Measurements from ENCODE around the gene RAB1B. TPM values are rescaled to one million over a fixed set of nuclear protein-coding genes. Genes with fewer than 3 reads are reported as not detected.
A peak's percentile ranks its signal among the peaks of the same experiment; 100 is the strongest.
"Not testable (repeated sequence)": the region's sequence is repeated elsewhere in the genome, so short reads cannot be mapped to it uniquely, and the experiment has no call there.

Gene RAB1B
- total RNA-seq, 2 donors from 2014 or later = 138 to 153 TPM

DNA sequence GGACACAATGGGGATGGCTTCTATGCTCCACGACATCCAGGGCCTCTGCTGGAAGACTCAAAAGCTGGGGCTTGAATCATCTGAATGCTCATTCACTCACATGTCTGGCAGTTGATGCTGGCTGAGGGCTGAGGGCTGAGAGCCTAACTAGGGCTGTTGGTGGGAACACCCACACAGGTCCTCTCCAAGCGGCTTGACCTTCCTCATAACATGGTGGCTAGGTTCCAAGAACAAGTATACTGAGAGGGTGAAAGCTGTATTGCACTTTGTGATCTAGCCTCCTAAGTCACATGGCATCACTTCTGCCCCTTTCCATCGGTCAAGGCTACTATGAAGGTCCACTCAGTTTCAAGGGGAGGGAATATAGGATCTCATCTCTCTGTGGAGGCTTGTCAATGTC is 30.7 kb downstream of the RAB1B start:
- Mint-ChIP-seq H3K9me3 (no peaks in the 10 kb centered on the region), H3K36me3 (no peaks in the 10 kb centered on the region)
- no peak for ATAC-seq

DNA sequence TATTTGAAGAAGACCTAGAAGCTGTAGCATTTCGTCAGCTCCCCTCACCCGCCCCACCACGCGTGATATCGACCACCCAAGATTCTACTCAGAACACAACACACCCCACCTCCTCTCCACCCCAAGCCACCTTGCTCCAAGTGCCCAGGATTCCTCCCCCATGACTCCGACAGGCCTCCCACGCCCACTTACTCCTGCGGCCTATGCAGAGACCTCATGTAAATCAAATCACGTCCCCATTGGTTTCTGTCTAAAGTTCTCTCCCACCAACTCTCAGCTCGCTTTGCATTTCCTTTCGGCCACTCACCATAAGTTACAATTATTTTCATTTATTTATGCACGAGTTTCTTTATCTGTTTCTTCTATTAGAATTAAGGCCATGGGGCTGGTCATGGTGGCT is 34.2 kb downstream of the RAB1B start:
- no peak overlapping the region for H3K27ac Mint-ChIP-seq
- no peak for ATAC-seq
- H3K9me3 Mint-ChIP-seq = no peaks in the 10 kb centered on the region
- no peaks in the 10 kb centered on the region for H3K36me3 Mint-ChIP-seq
- no peak for DNase-seq (ENCODE audit: low spot score in 2 of 2)

More for the DNA sequence above, 30.7 kb downstream of the RAB1B start:
- no peak overlapping the region for H3K27ac Mint-ChIP-seq
- DNase-seq (ENCODE audit: low spot score in 2 of 2) = no peak

DNA sequence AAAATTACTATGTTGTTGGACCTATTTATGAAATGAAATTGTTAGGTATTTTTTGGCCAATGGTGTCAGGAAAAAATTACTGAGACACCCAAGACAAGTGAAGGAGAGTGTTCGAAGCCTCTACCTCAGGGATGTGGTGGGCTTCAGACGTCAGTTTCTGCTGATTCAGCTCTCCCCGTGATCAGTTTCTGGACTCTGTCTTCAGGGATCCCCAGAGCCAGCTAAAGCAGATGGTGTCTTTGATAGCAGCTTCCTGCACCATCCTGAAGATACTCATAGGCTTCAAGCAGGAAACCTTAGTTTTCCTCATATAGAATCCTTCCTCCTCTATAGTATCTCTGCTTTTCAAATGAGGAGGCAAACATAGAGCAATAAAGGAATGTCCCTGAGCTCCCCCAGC is 41.0 kb downstream of the RAB1B start:
- Mint-ChIP-seq H3K9me3 (no peaks in the 10 kb centered on the region), H3K27ac (no peak overlapping the region), H3K36me3 (no peaks in the 10 kb centered on the region)
- DNase-seq (ENCODE audit: low spot score in 2 of 2) (no peak), ATAC-seq (no peak)

DNA sequence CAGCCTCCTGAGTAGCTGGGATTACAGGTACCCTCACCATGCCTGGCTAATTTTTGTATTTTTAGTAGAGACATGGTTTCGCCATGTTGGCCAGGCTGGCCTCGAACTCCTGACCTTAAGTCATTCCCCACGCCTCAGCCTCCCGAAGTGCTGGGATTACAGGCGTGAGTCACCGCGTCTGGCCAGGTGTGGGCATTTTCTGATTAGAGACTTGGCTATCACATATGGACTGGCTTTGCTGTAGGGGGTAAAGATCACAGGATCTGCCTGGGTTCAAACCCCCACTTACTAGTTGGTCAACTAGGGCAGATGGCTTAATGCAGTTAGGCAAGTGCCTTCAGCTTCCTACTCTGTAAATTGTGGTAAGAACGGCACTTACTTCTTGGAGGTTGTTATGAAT is 41.9 kb downstream of the RAB1B start:
- DNase-seq (ENCODE audit: low spot score in 2 of 2) = no peak
- no peaks in the 10 kb centered on the region for H3K9me3 Mint-ChIP-seq
- no peak for ATAC-seq
- H3K36me3 Mint-ChIP-seq = no peaks in the 10 kb centered on the region
- no peak overlapping the region for H3K27ac Mint-ChIP-seq

DNA sequence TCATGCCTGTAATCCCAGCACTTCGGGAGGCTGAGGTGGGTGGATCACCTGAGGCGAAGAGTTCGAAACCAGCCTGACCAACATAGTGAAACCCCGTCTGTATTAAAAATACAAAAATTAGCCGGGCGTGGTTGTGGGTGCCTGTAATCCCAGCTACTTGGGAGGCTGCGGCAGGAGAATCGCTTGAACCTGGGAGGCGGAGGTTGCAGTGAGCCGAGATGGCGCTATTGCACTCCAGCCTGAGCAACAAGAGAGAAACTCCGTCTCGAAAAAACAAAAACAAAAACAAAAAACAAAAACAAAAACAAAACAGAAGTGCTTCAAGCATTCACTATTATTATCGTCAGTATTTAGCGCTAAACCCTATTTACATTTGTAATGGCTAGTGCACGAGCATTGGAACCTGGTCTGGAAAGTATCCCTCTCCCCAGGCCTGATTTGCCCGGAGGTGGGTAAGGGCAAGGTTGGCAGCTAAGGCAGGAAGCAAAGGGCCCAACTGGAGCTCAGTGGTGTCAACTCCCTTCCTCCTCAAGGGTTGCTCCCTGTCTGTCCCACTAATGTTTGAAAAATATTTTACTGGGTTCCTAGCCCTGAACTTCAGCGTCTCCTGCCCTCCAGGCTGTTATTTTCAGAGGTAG is 42.5 kb downstream of the RAB1B start:
- ATAC-seq; DNase-seq (ENCODE audit: low spot score in 2 of 2); H3K36me3 Mint-ChIP-seq; H3K27ac Mint-ChIP-seq; H3K9me3 Mint-ChIP-seq: not testable (repeated sequence)

DNA sequence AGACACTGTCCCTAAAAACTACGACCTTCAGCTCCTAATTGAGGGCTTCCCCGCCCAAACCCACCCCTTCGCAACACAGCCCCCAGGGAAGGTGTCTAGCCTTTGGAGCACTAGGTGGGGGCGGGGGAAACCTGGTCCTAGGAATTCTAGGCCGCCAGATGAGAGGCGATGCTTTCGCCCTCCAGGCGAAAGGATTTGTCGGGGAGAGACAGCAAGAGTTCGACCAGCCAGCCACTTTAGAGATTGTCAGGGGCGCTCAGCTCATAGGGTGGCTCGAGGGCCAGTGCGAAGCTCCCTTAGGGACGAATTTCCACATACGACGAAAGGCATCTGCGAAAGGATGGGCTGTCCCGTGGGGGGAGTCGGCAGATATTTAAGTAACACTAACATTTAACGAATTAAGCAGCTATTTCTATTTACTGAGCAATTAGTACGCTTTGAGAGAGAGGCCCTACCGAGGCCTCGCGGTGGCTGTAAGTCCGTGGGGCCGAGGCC is 43.1 kb downstream of the RAB1B start:
- Mint-ChIP-seq H3K9me3 (no peaks in the 10 kb centered on the region), H3K27ac (peak overlapping the region; percentile 77 to 89), H3K36me3 (no peaks in the 10 kb centered on the region)
- DNase-seq (ENCODE audit: low spot score in 2 of 2) (no peak), ATAC-seq (no peak)

DNA sequence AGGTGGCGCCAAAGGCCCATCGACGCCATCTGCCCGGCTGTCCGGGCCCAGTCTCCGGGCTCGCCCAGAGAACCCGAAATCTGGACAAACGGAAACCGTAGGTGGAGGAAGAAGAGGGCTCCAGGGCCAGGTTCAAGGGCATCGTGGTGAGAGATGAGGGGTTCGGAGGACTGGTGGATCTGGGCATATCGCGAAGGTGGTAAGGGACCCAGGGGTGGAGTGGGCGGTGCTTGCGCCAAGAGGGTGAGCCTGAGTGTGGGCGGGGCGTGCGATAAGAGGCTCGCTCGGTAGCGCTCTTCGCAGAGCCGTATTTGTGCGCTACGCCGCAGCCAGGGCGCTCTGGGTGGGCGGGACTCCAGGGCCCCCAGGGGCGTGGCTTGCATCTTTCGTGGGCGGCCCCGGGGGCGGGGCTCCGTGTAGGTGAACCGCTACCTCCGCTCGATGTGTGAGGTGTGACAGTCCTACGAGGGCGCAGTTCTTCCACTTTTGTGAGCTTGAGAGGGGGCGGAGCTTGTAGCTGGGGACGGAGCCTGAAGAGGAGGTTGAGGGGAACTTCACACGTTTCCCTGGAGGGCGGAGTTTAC is 43.6 kb downstream of the RAB1B start:
- no peaks in the 10 kb centered on the region for H3K36me3 Mint-ChIP-seq
- peak; percentile 78 to 82 for ATAC-seq
- peak; percentile 93 to 99 for DNase-seq (ENCODE audit: low spot score in 2 of 2)
- peak overlapping the region; percentile 77 to 96 for H3K27ac Mint-ChIP-seq
- no peaks in the 10 kb centered on the region for H3K9me3 Mint-ChIP-seq

DNA sequence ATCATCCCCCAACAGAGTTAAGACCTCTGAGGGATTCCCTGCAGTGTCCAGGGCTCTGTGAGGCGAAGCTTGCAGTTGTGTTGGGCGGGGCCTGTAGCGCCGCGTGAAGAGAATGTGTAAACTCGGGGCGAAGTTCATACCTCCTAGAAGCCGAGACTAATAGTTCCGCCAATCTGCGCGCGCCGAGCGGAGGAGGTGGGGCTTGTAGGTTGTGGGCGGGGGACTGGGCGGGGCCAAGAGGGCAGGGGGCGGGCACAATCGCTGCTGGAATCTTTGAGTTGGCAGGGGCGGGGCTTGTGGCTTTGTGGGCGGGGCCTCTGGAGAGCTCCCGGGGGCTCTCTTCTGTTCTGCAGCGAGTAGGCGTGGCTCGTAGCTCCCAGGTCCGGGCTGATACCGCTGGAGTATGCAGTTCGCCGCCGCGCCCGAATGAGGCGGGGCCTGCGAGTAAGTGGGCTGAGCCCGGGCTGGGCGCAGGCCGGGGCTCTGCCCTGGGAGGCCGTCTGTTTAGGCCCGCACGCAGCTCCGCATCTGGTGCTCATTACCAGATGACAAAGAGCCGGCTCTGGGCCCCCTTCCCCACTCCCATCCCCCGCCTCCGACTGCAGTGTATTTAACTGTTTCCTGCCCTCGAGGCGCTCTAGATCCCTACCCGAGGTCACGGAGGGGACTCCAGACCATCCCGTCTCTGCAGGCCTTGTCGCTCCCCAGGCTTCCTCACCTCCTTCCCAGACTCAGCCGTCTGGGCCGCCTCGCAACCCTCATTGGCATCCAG is 44.3 kb downstream of the RAB1B start:
- peak; percentile 92 to 93 for DNase-seq (ENCODE audit: low spot score in 2 of 2)
- Mint-ChIP-seq H3K27ac (peak overlapping the region; percentile 77 to 96), H3K36me3 (no peaks in the 10 kb centered on the region), H3K9me3 (no peaks in the 10 kb centered on the region)
- peak; percentile 75 to 76 for ATAC-seq

DNA sequence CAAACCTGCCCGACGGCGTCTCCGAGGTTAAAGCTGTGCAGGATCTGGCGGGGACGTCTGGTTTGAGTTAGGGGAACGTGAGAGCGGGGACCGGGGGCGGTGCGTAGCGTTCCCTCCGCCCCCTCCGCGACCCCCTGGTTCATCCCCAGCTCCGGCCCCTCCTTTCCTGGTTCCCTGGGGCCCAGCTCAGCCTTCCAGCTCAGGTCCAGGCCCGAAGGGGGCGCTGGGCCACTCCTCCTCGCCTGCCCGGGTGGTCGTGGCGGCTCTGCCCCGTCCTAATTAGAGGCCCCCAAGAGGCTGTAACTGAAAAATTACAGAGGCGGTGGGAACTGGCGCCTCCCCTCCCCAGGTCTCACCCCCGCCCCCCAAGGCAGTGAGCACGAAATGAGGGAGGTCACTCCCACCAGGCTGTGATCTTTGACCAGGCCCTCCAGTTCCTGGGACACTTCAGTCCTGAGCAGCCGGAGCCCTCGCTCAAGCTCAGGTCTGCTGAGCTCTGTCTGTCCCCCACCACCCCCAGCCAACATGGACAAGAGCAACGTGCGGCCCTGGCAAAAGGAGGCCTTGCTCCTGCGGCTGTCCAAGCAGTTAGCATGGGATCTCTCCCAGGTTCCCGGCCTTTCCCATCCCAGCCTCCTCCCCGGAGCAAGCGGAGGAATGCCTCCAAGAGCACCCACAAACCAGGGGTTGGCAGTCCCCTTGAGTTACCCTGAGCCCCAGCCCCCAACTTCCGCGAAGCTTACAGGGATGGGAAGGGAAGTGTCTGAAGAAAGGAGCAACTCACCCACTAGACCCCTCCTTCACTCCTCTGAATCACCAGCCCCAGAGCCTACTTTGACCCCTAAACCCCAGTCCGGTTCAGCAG is 45.1 kb downstream of the RAB1B start:
- H3K9me3 Mint-ChIP-seq = peaks cover 0 to under 1% of the 10 kb centered on the region in 2 donors
- DNase-seq (ENCODE audit: low spot score in 2 of 2) = no peak
- ATAC-seq = no peak
- peaks cover 0 to under 1% of the 10 kb centered on the region in 2 donors for H3K36me3 Mint-ChIP-seq
- peak overlapping the region in 1 of 2 donors; percentile 77 for H3K27ac Mint-ChIP-seq

DNA sequence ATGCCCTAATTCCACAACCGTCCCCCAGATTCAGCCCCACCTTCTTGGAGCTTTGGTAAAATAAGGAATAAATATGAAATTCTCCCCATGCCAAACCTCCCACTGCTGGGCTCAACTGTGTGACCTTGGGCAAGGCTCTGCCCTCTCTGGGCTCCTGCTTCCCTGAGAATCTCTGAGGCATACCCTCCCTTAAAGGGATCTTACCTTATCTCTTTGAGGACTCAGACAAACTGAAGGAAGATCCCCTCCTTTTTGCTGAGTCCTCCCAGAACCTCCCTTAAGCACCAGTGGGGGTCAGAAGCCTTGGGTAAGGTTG is 45.7 kb downstream of the RAB1B start:
- peaks cover 0 to 6% of the 10 kb centered on the region in 2 donors for H3K9me3 Mint-ChIP-seq
- DNase-seq (ENCODE audit: low spot score in 2 of 2) = no peak
- H3K27ac Mint-ChIP-seq = no peak overlapping the region
- ATAC-seq = no peak
- peaks cover 0 to 7% of the 10 kb centered on the region in 2 donors for H3K36me3 Mint-ChIP-seq

DNA sequence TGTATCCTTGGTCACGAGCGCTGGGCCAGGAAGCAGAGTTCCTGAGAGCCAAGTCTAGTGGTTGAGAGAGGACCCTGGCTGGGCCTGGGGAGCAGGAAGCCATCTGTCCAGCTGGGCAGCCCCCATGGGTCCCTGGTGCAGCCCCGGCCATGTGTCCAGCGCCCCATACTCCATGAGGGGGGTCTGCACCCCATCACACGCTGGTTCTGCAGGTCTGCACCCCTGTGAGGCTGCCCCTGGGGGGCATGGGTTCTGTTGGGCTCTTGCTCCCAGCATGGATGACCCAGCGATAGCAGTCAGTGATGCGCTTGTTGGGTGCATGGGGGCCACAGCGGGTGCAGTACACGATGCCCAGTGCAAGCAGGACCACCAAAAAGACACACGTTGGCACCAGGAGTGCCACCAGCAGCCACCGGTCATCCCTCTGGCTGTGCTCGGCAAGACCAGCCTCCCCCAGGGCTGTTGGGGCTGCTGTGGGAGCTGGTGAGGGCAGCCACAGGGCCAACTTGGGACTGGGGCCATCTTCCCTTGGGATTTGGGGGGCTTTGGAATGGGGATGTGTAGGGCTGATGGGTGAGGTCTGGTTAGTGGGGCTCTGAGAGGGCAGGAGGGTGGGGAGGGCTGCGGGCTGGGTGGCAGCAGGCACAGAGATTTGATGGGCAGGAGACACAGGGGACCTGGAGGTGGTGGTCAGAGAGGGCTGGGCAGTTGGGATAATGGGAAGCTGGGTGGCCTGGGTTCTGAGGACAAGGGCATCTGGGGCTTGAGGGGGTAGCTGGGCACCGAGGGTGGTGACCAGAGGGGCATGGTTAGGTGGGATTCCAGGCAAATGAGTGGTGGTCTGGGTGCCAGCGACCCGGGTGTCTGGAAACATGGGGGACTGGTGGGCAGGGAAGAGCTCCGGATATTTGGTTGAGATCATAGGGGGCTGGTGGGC is 46.4 kb downstream of the RAB1B start:
- H3K36me3 Mint-ChIP-seq = peaks cover 0 to 14% of the 10 kb centered on the region in 2 donors

DNA sequence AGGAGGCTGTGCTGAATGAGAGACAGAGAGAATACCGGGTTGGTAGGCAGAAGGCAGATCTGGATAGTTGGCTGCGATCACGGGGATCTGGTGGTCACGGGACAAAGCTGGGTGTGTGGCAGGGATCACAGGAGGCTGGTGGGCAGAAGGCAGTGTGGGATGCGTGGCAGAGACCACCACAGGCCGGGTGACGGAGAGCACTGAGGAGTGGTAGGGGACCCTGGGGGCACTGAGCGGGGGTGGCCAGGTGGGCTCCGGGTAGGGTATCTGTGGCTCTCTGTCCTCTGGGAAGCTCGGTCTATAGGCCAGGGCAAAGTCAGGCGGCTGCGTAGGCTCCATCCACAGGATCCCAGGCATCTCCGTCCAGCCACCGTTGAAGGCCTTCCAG is 47.1 kb downstream of the RAB1B start:
- Mint-ChIP-seq H3K9me3 (peaks cover 0 to 10% of the 10 kb centered on the region in 2 donors), H3K36me3 (peaks cover 0 to 19% of the 10 kb centered on the region in 2 donors), H3K27ac (peak overlapping the region in 1 of 2 donors; percentile 6)
- DNase-seq (ENCODE audit: low spot score in 2 of 2) (no peak), ATAC-seq (no peak)

More for the DNA sequence above, 46.4 kb downstream of the RAB1B start:
- DNase-seq (ENCODE audit: low spot score in 2 of 2) (no peak), ATAC-seq (no peak)
- Mint-ChIP-seq H3K9me3 (peaks cover 0 to 10% of the 10 kb centered on the region in 2 donors), H3K27ac (peak overlapping the region in 1 of 2 donors; percentile 6)

DNA sequence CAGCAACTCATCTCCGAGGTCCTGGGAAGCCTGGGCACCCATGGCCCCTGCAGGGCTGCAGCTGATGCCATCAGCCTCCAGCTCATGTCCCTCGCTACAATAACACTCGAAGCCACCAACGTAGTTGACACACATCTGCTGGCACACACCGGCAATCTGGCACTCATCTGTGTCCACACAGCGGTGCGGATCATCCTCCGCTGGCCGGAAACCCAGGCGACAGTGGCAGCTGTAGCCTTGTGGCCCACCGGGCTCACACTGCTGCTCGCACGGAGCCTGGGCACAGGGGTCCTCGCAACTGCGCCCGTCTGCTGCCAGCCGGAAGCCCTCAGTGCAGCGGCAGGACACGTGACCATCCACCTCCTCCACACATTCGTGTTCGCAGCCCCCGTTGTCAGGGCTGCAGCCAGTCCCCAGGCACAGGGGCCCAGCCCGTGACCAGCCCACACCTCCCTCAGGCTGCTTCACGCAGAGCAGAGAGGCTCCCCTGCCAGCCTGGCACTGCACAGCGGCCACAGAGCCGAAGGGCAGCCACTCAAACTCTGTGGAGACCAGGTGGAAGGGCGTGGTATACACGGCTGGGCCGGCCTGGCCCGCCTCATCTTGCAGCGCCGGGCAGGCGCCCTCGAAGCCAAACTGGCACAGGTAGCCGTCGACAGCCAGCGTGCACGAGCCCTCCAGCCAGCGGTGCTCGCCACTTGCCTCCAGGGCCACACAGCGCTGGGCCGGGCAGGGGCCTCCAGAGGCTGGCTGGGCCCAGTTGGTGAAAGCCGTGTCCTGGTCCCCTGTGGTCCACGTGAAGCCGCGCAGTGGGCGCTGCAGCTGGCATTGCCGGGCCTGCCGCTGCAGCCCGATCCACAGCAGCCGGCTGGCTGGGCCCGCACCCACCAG is 47.7 kb downstream of the RAB1B start:
- ATAC-seq (no peak), DNase-seq (ENCODE audit: low spot score in 2 of 2) (no peak)
- H3K36me3 Mint-ChIP-seq = peaks cover 0 to 19% of the 10 kb centered on the region in 2 donors
- H3K9me3 Mint-ChIP-seq = peaks cover 0 to 10% of the 10 kb centered on the region in 2 donors
- H3K27ac Mint-ChIP-seq = no peak overlapping the region

DNA sequence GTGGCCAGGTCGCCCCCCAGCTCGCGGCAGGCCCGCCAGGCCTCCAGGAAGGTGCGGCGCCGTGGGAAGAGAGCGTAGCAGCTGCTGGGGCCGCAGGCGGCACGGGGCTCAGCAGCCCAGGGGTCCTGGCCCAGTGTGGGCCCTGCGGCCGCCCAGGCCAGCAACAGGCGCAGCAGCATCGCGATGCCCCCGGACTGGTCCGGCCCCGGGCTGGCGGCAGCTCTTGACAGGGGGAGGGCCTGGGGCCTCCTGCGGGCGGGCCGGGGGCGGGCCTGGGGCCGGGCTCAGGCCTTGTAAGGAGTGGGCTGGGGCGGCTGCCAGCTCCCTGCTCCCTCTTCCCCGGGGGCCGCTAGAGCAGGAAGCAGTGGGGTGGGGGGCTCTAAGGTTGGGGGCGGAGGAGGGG is 48.4 kb downstream of the RAB1B start, which contains the start of gene CD248:
CD248 (minus strand) TSS at position 196 of the 403 bp plus-strand sequence; CDS start at position 179, 17 bp downstream.
- ATAC-seq = no peak
- Mint-ChIP-seq H3K9me3 (peaks cover 0 to 10% of the 10 kb centered on the region in 2 donors), H3K36me3 (peaks cover 0 to 19% of the 10 kb centered on the region in 2 donors), H3K27ac (peak within 1 kb of the TSS; percentile 29 to 44)
- DNase-seq (ENCODE audit: low spot score in 2 of 2) = no peak

DNA sequence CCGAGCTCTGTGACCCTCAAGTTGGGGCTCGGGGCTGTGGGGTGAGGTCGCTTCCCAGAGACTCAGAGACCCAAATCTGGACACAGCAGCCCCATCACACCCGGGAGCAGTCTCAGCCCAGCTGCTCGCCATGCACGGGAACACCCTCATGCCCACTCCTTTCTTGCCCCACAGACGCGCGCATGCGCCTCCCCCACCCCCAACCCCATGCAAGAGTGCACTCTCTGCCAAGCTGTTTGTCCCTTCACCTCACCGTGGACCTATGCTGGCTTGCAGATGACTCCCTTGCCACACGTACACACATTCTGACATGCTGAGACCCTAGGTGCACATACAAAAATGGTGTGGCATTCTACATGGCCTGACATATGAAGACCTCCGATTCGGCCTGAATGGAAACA is 48.9 kb downstream of the RAB1B start:
- Mint-ChIP-seq H3K9me3 (peaks cover 0 to 10% of the 10 kb centered on the region in 2 donors), H3K27ac (peak overlapping the region; percentile 29 to 44)

More for the DNA sequence above, 48.9 kb downstream of the RAB1B start:
- peak in 1 of 2 donors; percentile 10 for ATAC-seq
- H3K36me3 Mint-ChIP-seq = peaks cover 0 to 19% of the 10 kb centered on the region in 2 donors
- DNase-seq (ENCODE audit: low spot score in 2 of 2) = no peak
